K562 (cell line): ENCODE data around the gene NES.

ENCODE experiments used
- BHLHE40 ChIP-seq: IDR thresholded peaks from 2 replicates; pipeline ENCODE4 v1.6.1; 2011; ENCODE audit warnings: low read length, improper control_type of control experiment
- HDAC6 ChIP-seq: IDR thresholded peaks from 2 replicates; pipeline ENCODE4 v1.6.1; 2012; ENCODE audit warnings: low read depth, mild to moderate bottlenecking, control low read depth, inconsistent platforms, low read length, moderate library complexity
- KDM1A ChIP-seq, 2 experiments: fragments of 450-650 bp; IDR thresholded peaks; 2 replicates each; pipeline ENCODE4 v1.6.1; 2016; ENCODE audit warnings: mild to moderate bottlenecking in 2 of 2
- POLR2AphosphoS5 ChIP-seq: IDR thresholded peaks from 2 replicates; pipeline ENCODE4 v1.6.1; 2011; ENCODE audit warnings: mild to moderate bottlenecking, low read depth, low read length, moderate library complexity; ENCODE audit not compliant: control insufficient read depth, insufficient read depth
- SIN3A ChIP-seq, 2 experiments: fragments of 150-350 bp in 1 of 2; IDR thresholded peaks; 2 replicates each; pipeline ENCODE4 v1.6.1; 2011 to 2016; ENCODE audit warnings: borderline replicate concordance in 2 of 2, low read depth in 2 of 2, low read length in 2 of 2, mild to moderate bottlenecking in 2 of 2, moderate library complexity in 2 of 2; ENCODE audit not compliant: control insufficient read depth in 1 of 2
- WHSC1 ChIP-seq: IDR thresholded peaks from one replicate; pipeline ENCODE4 v1.6.1; 2012; ENCODE audit warnings: low read length, control low read depth, inconsistent platforms
- ZNF561 ChIP-seq: fragments of 450-650 bp; formaldehyde crosslinking; conservative IDR thresholded peaks from 2 replicates; pipeline ENCODE4 v1.4.0; 2020; ENCODE audit warnings: mild to moderate bottlenecking, moderate library complexity
- TF ChIP-seq, protein P1 (sequence below), 3 experiments: IDR thresholded peaks in 2 of 3; conservative IDR thresholded peaks in 1 of 3; 2 replicates each; pipeline ENCODE4 v1.5.1; 2011 to 2012; ENCODE audit warnings: low read length in 3 of 3, mild to moderate bottlenecking in 3 of 3, control low read depth in 2 of 3, improper control_type of control experiment in 1 of 3, inconsistent platforms in 1 of 3, low read depth in 1 of 3, mixed read lengths in 1 of 3, moderate library complexity in 1 of 3; ENCODE audit not compliant: insufficient read depth in 2 of 3
- TF ChIP-seq, protein P2 (sequence below), 2 experiments: fragments of 450-650 bp in 1 of 2; sonication (generic) in 1 of 2; formaldehyde crosslinking in 1 of 2; IDR thresholded peaks in 1 of 2; conservative IDR thresholded peaks in 1 of 2; 2 replicates each; pipeline versions ENCODE4 v1.6.1 to v1.8.1; 2016 to 2023; ENCODE audit warnings: mild to moderate bottlenecking in 2 of 2, moderate library complexity in 2 of 2, inconsistent platforms in 1 of 2, missing genetic modification reagents in 1 of 2
- TF ChIP-seq, protein P3 (sequence below): sonication (generic); formaldehyde crosslinking; IDR thresholded peaks from 2 replicates; pipeline ENCODE4 v1.8.1; 2022; ENCODE audit warnings: missing genetic modification reagents
- TF ChIP-seq, protein P4 (sequence below): fragments of 450-650 bp; IDR thresholded peaks from 2 replicates; pipeline ENCODE4 v1.6.1; 2016
- TF ChIP-seq, protein P5 (sequence below): sonication (generic); formaldehyde crosslinking; IDR thresholded peaks from 2 replicates; pipeline ENCODE4 v1.4.0; 2020; ENCODE audit warnings: mild to moderate bottlenecking, missing genetic modification reagents

DNA sequence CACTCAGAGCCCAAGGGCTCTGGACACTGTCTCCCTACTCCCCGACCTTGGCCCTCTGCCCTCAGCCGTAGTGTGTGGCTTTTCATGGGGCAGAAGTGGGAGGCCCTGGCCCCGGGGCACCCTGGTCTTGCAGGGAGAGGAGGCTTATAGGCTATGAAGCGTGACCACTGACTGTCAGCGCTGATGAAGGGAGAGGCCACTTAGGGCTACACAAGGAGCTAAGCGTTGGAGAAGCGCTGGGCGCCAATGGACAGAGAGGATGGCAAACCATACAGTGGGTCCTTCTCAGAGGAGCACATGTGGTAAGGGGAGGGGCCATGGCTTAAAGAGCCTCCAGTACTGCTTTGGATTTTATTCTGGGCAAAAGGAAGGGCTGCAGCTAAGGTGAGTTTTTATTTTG lies 20.3 kb upstream of the NES start:
- no peak for TF ChIP-seq HDAC6
- TF ChIP-seq, protein P1, sequence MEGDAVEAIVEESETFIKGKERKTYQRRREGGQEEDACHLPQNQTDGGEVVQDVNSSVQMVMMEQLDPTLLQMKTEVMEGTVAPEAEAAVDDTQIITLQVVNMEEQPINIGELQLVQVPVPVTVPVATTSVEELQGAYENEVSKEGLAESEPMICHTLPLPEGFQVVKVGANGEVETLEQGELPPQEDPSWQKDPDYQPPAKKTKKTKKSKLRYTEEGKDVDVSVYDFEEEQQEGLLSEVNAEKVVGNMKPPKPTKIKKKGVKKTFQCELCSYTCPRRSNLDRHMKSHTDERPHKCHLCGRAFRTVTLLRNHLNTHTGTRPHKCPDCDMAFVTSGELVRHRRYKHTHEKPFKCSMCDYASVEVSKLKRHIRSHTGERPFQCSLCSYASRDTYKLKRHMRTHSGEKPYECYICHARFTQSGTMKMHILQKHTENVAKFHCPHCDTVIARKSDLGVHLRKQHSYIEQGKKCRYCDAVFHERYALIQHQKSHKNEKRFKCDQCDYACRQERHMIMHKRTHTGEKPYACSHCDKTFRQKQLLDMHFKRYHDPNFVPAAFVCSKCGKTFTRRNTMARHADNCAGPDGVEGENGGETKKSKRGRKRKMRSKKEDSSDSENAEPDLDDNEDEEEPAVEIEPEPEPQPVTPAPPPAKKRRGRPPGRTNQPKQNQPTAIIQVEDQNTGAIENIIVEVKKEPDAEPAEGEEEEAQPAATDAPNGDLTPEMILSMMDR (IDR thresholded peaks at IDR 0.05 in 2 of 3, conservative IDR thresholded peaks at IDR 0.05 in 1 of 3; ENCODE audit: insufficient read depth in 2 of 3, low read depth in 1 of 3, low read length in 3 of 3) = no peak
- TF ChIP-seq, protein P2, sequence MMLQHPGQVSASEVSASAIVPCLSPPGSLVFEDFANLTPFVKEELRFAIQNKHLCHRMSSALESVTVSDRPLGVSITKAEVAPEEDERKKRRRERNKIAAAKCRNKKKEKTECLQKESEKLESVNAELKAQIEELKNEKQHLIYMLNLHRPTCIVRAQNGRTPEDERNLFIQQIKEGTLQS (IDR thresholded peaks at IDR 0.05) = no peak
- TF ChIP-seq, protein P2 (CRISPR knock-in tag; conservative IDR thresholded peaks at IDR 0.05) = no peak
- no peak for TF ChIP-seq ZNF561 (CRISPR knock-in tag)
- TF ChIP-seq WHSC1 = no peak
- TF ChIP-seq, protein P3, sequence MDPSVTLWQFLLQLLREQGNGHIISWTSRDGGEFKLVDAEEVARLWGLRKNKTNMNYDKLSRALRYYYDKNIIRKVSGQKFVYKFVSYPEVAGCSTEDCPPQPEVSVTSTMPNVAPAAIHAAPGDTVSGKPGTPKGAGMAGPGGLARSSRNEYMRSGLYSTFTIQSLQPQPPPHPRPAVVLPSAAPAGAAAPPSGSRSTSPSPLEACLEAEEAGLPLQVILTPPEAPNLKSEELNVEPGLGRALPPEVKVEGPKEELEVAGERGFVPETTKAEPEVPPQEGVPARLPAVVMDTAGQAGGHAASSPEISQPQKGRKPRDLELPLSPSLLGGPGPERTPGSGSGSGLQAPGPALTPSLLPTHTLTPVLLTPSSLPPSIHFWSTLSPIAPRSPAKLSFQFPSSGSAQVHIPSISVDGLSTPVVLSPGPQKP (CRISPR knock-in tag) = no peak
- TF ChIP-seq, protein P4, sequence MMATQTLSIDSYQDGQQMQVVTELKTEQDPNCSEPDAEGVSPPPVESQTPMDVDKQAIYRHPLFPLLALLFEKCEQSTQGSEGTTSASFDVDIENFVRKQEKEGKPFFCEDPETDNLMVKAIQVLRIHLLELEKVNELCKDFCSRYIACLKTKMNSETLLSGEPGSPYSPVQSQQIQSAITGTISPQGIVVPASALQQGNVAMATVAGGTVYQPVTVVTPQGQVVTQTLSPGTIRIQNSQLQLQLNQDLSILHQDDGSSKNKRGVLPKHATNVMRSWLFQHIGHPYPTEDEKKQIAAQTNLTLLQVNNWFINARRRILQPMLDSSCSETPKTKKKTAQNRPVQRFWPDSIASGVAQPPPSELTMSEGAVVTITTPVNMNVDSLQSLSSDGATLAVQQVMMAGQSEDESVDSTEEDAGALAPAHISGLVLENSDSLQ = no peak
- no peak for TF ChIP-seq POLR2AphosphoS5
- no peak for TF ChIP-seq KDM1A (IDR thresholded peaks at IDR 0.05)
- no peak for TF ChIP-seq SIN3A (IDR thresholded peaks at IDR 0.05; ENCODE audit: borderline replicate concordance in 2 of 2, control insufficient read depth in 1 of 2, low read depth in 2 of 2, low read length in 2 of 2)
- no peak for TF ChIP-seq BHLHE40
- TF ChIP-seq, protein P5, sequence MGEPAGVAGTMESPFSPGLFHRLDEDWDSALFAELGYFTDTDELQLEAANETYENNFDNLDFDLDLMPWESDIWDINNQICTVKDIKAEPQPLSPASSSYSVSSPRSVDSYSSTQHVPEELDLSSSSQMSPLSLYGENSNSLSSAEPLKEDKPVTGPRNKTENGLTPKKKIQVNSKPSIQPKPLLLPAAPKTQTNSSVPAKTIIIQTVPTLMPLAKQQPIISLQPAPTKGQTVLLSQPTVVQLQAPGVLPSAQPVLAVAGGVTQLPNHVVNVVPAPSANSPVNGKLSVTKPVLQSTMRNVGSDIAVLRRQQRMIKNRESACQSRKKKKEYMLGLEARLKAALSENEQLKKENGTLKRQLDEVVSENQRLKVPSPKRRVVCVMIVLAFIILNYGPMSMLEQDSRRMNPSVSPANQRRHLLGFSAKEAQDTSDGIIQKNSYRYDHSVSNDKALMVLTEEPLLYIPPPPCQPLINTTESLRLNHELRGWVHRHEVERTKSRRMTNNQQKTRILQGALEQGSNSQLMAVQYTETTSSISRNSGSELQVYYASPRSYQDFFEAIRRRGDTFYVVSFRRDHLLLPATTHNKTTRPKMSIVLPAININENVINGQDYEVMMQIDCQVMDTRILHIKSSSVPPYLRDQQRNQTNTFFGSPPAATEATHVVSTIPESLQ (CRISPR knock-in tag) = no peak
